Activated CD8-positive, alpha-beta memory T cell treated with anti-CD3 and anti-CD28 coated beads for 24 hours (primary cell): Measurements from ENCODE around the gene ZRANB3.
"Not testable (repeated sequence)": the region's sequence is repeated elsewhere in the genome, so short reads cannot be mapped to it uniquely, and the experiment has no call there.

Source experiments
- DNase-seq: peaks from one replicate; pipeline ENCODE4 v3.0.0-alpha.2; 2020

Gene ZRANB3

DNA sequence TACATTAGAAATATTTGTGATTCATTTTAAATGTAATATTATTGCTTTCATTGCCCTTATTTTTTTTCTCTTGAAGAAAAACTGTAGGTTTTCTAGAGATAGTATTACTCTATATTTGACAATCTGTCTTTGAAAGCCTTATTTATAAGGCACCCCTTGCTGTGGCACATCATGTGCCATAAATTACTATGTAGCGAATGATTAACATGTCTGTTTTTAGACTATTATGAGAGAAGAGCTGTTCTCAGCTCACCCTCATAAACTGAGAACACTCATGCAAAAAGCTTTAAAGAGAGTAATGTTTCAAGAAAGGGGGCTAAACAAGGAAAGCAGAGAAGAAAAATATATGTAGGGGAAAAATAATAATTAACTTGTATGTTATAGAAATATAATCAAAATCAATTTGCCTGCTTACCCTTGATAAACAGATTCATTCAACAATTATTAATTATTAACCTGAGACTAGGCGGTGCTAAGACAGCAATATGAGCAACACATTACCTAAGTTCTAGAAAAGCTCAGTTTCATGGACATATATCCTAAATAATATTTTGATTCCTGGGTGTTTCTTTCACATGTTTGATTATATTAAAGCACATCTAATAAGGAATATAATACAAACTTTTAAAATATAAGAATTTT, 409.9 kb downstream of the ZRANB3 start:
- DNase-seq = no peak

DNA sequence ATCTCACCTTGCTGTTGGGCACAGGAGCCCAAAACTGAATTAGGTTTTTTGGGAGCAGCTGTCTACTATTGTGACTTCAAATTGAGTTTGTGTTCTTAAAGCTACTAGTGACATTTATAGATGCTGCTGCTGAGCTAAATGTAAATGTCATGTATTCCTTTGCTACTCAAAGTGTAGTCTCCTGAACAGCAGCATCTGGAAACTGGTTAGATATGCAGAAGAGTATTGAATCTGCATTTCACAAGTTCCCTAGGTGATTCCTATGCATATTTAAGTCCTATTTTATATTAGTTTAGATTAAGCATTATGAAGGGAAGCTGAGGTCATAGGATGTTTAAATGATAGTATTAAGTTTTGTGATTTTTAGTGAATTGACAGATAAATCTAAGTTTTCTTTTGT, 411.4 kb downstream of the ZRANB3 start:
- no peak for DNase-seq

DNA sequence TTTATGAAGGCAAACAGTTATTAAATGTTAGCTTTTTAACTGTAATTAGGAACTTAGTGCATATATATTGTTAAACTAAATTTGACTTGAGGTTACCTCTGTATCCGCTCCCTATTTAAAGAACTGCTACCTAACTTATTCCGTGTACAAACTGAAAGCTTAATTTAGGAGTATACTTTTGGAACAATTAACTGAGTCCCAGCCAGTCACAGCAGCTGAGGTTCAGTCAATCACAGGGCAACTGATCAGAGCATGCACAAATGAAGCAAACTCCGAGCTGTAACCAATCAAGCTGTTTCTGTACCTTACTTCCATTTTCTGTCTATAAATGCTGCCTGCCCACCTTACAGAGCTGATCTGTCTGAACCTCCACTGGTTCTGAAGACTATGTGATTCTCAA, 417.7 kb downstream of the ZRANB3 start:
- no peak for DNase-seq

DNA sequence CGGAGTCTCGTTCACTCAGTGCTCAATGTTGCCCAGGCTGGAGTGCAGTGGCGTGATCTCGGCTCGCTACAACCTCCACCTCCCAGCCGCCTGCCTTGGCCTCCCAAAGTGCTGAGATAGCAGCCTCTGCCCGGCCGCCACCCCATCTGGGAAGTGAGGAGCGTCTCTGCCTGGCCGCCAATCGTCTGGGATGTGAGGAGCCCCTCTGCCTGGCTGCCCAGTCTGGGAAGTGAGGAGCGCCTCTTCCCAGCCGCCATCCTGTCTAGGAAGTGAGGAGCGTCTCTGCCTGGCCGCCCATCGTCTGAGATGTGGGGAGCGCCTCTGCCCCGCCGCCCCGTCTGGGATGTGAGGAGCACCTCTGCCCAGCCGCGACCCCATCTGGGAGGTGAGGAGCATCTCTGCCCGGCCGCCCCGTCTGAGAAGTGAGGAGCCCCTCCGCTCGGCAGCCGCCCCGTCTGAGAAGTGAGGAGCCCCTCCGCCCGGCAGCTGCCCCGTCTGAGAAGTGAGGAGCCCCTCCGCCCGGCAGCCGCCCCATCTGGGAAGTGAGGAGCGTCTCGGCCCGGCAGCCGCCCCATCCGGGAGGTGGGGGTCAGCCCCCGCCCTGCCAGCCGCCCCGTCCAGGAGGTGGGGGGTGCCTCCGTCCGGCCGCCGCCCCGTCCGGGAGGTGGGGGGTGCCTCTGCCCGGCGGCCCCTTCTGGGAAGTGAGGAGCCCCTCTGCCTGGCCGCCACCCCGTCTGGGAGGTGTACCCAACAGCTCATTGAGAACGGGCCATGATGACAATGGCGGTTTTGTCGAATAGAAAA, 425.3 kb downstream of the ZRANB3 start:
- DNase-seq = not testable (repeated sequence)

DNA sequence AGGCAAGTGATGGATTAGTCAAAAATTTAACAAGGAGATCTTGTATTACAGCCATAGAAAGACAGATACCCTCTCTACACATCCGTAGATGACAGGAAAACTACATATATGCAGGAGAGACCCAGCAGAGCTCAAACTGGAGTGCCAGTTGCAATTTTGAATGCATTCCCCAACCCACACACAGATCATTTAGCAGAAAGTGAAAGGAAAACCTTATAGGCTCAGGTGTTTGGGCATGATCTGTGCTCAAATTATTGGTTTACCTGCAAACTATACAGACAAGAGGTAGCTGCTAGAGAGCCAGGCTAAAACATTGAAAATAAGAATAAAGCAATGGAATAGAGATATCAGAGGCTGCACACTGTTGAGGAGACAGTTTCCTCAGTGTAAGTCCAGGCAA, 427.2 kb downstream of the ZRANB3 start:
- no peak for DNase-seq

DNA sequence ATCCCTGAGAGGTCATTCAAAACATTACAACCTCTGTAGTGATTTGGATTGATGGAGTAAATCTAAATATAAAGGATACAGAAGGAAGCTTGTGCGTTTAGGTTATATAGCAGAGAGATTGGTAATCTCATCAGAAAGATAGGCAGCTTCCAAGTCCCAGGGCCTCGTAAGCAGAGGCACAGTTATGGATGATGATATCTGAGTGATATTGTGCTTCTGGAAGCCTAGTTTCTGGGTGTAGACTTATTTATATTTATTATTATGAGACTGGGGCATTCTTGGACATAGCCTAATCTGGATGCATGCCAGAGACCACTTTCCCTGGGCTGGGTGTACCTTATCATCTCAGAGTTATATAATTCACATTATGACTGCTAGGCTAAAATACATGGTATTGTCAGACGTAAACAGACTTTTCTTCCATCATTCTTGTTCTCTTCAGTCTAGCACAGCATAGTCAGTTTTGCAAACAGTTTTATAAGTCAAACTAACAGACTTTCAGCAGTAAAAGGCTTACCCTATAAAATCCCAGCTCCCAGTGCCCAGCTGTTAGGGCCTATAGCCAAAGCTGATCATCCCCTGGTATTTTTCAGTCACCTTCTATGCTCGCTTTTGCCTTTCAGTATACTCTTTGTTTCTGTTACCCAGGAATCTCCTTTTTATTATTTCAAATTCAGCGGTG, 431.1 kb downstream of the ZRANB3 start:
- DNase-seq = no peak

DNA sequence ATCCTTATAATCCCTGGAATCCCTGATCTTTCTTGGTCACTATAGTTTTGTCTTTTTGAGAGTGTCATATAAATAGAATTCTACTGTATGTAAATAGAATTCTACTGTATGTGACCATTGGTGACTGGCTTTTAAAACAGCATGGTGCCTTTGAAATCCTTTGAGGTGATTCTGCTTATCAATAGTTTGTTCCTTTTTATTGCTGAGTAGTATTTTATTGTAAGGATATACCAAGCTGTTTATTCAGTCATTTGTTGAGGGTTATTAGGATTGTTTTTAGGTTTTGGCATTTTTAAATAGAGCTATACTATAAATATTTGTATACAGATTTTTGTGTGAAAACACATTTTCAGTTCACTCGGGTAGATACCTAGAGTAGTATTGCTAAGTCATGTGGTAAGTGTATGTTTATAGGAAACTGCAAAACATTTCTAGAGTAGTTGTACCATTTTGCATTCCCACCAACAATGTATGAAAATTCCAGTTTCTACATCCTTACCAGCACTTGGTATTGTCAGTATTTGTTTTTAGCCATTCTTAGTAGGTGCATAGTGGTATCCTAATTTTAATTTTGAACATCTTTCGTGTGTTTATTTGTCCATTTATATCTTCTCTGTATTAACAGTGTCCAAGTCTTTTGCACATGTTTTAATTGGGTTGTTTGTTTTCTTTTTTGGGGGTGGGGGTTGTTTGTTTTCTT, 433.3 kb downstream of the ZRANB3 start:
- DNase-seq = no peak

DNA sequence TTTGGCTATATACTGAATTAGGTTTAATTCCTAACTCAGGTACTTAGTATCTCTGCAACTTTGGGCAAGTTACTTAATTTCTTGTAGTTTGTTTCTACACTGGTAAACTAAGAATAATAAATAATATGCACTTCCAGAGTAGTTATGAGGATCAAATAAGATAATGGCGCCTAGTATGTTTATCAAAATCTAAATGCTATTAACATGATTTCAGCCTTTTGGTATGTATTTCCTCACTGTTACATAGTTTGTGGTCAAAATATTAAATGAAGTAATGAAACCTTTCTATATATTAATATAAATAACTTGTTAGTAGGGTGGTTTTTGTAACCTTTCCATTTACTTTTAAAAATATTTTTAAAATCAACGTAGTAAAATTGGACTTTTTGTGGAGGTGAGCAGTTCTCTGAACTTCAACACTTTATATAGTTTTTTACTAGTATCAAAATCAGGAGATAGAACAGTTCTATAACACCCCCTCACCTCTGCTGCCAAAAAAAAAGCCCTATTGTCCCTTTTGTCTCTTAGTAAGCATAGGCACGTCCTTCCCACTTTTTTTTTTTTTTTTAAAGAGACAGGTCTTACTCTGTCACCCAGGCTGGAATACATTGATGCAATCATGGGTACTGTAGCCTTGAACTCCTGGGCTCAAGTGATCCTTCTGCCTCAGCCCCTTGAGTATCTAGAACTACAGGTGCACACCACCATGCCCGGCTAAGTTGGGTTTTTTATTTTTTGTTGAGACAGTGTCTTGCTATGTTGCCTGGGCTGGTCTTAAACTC, 434.2 kb downstream of the ZRANB3 start:
- DNase-seq = no peak

DNA sequence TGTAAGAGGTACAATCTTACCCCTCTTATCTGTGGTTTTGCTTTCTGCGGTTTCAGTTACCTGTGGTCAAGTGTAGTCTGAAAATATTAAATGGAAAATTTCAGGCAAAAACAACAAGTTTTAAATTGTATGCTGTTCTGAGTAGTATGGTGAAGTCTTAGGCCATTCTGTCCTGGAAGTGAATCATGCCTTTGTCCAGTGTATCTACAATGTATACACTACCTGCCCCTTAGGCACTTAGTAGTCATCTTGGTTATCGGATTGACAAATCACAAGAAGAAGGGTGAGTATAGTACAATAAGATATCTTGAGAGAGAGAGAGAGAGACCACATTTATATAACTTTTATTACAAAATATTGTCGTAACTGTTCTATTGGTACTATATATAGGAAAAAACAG, 435.4 kb downstream of the ZRANB3 start:
- DNase-seq = no peak

DNA sequence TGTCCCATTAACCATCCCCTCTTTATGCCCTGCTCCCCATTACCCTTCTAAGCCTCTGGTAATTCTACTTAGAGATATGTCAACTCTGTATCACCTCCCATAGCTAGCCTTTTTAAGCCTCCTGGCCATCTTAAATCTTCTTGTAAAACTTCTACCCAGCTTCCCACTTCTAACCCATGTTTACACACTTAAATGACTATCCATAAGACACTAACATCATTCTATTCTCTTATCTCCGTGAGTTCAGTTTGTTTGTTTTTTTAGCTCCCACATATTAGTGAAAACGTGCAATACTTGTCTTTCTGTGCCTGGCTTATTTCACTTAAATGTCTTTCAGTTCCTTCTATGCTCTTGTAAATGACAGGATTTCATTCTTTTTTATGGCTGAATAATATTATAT, 436.5 kb downstream of the ZRANB3 start:
- DNase-seq = no peak

DNA sequence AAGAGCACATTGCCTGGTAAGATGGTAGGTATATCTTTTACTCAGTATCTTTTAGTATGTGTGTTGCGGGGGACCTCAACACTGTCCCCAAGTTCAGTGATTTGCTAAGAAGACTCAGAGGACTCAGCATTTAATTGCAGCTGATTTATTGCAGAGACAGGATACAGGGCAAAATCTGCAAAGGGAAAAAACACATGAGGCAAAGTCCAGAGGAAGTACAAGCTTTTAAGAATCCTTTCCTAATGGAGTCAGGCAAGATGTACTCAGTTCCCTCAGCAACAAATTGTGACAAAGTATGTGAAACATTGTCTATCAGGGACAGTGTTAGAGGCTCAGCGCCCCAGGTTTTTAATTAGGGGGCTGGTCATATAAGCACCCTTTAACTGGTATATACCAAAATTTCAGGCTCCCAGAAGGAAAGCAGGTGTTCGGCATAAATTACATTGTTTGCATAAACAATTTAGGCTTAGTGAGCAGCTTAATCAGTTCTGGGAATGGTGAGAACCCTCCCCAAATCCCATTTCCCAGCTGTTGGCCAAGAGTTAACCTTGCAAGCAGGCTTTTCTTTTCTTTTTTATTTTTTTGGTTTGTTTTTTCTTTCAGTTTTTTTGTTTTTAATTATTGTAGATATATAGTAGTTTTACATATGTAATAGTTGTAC, 437.2 kb downstream of the ZRANB3 start:
- DNase-seq = no peak

DNA sequence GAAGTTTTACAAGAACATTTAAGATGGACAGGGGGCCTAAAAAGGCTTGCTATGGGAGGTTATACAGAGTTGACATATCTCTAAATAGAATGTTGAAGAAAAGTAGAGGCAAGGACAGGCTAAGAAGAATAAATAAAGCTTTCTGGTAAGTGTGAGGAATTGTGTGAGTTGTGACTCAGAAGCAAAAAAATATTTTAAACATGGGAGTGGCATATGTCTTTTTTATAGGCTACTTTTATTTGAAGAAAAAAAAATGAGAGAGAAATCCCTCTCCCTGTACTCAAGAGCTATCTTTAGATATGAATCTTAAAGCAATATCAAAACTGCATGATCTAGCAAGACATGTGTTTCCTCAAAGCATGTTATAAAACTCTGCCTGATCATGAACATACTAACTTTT, 437.8 kb downstream of the ZRANB3 start:
- no peak for DNase-seq

DNA sequence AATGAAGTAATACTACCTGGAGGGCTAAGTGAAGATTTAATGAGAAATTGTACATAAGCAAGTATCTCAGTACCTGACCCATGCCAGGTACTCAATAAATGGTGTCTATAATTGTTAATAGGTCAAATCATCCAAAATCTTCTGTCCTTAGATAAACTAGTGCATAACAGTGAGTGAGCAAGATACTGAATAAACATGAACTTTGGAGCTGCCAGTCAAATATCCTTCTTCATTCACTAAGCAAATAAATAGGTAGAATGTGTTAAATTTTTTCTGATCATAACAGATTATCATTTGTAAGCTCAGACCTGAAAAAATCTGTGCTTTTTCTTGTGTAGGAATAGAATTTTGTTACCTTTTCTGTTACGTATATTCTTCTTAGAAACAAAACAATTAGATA, 439.3 kb downstream of the ZRANB3 start:
- DNase-seq = no peak

DNA sequence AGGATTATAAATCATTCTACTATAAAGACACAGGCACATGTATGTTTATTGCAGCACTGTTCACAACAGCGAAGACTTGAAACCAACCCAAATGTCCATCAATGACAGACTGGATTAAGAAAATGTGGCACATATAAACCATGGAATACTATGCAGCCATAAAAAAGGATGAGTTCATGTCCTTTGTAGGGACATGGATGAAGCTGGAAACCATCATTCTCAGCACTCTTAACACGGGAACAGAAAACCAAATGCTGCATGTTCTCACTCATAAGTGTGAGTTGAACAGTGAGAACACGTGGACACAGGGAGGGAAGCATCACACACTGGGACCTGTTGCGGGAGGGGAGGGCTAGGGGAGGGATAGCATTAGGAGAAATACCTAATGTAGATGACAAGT, 441.4 kb downstream of the ZRANB3 start:
- not testable (repeated sequence) for DNase-seq
